HG03139 (cell line): Measurements from ENCODE around the gene ZNF563.

Experiments
- ATAC-seq: cut with Tn5 transposase; IDR thresholded peaks from one replicate; pipeline ENCODE4 v1.9.1; 2021; ENCODE audit not compliant: unreplicated experiment

Gene ZNF563

DNA sequence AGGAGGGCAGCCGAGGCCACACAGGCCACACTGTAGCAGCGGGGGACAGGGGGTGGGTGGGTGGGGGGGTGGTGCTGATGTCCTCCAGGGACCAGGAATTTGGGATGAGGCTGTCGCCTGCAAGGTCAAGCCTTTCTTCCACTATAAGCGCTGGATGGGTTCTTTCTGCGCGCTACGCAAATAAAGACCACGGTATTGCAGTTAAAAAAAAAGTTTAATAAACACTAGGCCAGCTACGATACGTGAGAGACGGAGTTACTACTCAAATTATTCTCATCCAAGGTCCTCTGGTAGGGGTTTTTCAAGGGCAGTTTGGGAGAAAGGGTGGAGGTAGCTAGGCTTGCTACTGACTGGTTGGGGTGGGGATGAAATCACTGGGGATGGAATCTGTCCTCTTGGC, 38.2 kb downstream of the ZNF563 start:
- peak; percentile 4 for ATAC-seq

DNA sequence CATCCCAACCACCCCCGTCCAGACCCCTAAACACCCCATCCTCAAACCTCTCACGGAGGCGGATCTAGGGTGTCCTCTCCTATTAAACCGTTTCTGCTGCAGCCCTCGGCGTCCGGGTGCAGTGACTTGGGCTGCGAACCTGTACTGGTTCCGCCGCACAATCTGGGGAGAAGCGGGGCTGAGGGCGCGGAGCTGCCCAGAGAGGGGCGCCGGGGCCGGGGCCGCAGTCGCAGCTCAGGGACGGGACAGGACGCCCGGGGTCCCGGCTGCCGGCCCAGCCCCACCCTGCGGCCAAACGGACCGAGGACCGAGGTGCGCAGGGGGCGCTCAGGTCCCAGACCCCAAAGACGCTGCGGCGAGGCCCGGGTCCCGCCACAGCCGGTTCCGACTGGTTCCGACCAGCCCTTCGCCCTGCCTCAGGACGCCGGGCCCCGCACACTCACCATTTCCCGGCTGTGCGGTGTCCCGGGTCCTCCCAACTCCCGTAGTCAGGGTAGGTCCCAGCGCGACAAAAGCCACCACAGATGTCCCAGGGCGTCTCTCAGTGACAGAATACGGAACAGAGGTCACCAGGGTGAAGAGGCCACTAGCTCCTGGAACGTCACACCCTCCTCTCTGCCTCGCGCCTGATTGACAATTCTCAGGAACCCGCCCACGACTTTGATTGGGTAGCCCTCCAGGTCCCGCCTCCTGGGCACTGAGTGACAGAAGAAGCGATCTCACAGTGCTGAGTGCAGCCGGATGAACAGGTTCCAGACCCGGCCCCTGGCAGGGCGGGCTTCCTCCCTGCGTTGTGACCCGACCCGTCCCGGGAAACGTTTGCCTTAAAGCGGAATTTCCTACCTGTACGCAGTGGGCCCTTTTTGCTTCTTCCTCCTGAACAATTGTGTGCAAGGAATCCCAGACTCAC, 38.9 kb downstream of the ZNF563 start, which contains the start of gene ZNF44:
Gene ZNF44, minus strand, starts transcription at position 635 of the 910 bp plus-strand sequence. Its CDS starts 189 bp downstream, at position 446.
- peak; percentile 90 for ATAC-seq

DNA sequence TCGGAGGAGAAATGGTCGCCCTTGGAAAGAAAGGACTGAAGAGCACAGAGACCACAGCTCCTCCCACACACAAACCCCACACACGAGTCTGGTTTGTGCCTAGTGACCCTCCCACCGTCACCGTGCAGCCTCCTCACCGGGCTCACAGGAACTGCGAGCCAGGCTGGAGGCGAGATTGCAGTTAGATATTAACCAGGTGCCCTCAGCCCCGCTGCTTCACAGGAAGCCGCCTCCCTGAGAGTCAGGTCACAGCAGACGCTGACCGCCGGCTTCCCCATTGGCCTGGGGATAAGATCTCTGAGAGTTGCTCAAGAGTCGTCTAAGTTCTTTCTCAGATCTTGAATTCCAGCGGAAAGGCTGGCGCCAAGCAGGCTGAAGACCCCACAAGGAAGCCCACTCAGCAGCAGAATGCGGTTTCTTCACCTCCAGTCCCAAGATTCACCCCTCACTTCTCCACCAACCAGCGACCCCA, 39.6 kb downstream of the ZNF563 start:
- ATAC-seq: peak; percentile 40

DNA sequence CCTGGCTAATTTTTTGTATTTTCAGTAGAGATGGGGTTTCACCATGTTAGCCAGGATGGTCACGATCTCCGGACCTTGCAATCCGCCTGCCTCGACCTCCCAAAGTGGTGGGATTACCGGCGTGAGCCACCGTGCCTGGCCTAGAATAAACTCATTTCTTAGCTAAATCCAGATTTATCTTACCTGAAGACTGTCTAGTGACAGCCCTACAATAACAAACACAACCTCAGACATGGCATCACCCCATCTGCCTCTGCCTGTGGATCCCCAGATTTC, 43.7 kb downstream of the ZNF563 start:
- no peak for ATAC-seq

DNA sequence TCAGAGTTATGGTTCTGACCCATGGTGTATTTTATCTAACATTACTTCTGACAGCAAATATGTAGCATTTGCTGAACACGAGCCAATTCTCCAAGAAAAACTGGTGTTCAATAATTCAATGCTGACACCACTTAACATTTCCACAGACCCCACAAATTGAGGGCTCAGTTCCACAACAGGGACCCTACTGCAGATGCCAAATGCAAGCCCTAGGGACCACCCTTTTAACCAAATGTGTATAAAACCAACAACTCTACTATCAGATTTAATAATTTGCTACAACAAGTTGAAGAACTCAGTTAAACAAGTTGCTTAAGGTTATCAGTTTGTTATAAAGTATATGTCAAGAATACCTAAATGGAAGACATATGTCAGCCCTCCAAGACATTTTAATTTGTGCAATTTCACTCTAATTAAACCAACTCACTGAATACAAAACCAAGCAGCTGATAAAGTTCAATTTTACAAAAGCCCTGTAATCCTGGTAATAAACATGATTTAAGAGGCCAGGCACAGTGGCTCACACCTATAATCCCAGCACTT, 45.4 kb downstream of the ZNF563 start:
- no peak for ATAC-seq

DNA sequence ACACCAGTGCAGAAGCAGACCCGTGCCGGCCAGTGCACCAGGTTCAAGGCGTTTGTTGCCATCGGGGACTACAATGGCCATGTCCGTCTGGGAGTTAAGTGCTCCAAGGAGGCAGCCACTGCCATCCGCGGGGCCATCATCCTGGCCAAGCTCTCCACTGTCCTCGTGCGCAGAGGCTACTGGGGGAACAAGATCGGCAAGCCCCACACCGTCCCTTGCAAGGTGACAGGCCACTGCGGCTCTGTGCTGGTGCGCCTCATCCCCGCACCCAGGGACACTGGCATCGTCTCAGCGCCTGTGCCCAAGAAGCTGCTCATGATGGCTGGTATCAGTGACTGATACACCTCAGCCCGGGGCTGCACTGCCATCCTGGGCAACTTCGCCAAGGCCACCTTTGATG, 48.8 kb downstream of the ZNF563 start:
- ATAC-seq: no peak

DNA sequence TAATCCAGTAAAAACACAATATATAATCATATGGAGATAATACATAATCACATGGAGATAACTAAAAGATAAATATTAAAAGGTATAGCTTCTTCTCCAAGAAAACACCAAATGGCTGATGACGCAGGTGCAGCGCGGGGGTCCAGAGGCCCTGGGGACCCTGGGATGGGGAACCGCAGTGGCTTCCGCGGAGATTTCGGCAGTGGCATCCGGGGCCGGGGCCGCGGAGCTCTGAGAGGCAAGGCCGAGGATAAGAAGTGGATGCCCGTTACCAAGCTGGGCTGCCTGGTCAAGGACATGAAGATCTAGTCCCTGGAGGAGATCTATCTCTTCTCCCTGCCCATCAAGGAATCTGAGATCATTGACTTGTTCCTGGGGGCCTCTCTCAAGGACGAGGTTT, 49.2 kb downstream of the ZNF563 start:
- no peak for ATAC-seq

DNA sequence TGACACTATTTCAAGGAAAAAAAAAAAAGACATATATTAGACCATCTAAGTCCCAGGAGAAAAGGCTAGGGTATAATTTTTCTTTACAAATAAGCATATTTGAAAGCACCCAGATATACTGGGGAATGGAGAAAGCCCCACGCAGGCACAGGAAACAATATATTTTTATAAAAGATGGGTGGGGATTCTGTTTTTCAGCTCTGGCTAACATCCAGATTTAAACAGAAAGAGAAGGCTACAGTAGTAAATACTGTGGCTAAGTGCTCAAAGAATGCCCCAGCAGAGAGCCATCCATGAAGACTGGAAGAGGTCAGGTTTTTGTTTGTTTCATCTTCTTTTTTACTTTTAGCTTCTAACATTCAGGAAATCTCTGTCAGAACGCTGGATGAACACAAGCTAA, 54.7 kb downstream of the ZNF563 start:
- ATAC-seq: no peak

DNA sequence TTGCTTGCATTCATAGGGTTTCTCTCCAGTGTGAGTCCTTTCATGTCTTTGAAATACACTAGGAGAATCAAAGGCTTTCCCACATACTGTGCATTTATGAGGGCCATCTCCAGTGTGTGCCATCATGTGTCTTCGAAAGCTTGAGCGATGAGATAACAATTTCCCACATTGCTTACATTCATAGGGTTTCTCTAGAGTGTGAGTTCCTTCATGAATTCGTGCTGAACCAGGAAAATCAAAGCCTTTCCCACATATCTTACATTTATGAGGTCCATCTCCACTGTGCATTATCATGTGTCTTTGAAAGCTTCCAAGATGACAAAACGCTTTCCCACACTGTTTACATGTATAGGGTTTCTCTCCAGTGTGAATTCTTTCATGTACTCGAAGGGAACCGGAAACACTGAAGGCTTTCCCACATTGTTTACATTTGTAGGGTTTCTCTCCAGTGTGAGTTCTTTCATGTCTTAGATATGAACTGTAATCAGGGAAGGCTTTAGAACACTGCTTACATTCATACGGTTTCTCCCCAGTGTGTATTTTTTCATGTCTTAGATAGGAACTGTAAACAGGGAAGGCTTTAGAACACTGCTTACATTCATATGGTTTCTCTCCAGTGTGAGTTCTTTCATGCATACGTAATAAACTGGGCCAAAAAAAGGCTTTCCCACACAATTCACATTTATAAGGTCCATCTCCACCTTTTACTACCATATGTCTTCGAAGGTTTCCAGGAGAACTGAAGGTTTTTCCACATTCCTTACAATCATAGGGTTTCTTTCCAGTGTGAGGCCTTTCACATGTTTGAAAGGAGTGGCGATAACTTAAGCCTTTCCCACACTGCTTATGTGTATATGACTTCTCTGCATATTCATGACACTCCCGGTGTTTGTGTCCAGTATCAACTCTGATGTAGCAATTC, 60.2 kb downstream of the ZNF563 start:
- no peak for ATAC-seq

DNA sequence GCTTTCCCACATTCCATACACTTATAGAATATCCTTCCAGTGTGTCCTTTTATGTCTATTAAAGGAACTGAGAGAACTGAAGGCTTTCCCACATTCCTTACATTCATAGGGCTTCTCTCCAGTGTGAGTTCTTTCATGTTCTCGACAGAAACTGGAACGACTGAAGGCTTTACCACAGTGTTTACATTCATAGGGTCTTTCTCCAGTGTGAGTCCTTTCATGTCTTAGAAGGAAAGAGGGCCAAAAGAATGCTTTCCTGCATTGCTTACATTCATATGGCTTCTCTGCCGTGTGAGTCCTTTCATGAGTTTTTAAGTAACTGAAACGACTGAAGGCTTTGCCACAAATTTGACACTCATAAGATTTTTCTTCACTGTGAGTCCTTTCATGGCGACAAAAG, 61.0 kb downstream of the ZNF563 start:
- ATAC-seq: no peak

DNA sequence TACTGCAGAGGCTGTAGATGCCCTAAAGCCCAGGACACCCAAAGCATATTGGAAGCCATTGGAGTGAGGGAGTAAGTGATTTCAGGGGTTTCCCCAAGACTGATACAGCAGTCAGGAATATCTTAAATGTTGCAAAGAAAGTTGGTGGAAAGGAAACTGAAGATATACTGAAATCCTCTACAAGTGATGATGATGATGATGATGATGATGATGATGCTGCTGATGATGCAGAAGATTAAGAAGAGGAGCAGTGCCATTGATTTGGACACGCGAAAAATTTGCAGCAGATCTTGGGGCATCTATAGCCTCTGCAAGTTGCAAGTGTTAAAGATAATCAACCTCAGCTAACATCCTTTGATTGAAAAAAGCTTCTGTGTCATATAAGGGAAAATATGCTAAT, 62.6 kb downstream of the ZNF563 start:
- no peak for ATAC-seq
